HG02678 (cell line): Measurements from ENCODE around the gene TAPT1.

Experiments used
- ATAC-seq: cut with Tn5 transposase; IDR thresholded peaks from one replicate; pipeline ENCODE4 v1.9.1; 2021; ENCODE audit warnings: mild to moderate bottlenecking, moderate library complexity; ENCODE audit not compliant: unreplicated experiment

Gene TAPT1

DNA sequence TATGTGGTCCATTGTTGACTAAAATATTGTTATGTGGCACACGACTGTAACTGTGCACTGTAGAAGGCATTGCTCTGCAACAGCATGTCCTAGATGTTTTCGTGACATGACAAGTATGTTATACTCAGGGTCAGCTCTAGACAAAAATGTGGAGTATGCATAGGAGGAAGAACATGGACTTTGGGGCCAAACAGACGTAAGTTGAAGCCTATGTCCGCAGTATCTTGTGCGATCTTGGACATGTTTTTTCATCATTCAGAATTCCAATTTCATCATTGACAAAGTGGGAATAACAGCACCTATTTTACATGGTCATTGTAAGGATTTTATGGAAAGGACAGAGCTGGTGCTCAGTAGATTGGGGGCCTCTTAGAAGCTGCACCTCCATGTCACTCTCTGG, 114.7 kb downstream of the TAPT1 start:
- no peak for ATAC-seq

DNA sequence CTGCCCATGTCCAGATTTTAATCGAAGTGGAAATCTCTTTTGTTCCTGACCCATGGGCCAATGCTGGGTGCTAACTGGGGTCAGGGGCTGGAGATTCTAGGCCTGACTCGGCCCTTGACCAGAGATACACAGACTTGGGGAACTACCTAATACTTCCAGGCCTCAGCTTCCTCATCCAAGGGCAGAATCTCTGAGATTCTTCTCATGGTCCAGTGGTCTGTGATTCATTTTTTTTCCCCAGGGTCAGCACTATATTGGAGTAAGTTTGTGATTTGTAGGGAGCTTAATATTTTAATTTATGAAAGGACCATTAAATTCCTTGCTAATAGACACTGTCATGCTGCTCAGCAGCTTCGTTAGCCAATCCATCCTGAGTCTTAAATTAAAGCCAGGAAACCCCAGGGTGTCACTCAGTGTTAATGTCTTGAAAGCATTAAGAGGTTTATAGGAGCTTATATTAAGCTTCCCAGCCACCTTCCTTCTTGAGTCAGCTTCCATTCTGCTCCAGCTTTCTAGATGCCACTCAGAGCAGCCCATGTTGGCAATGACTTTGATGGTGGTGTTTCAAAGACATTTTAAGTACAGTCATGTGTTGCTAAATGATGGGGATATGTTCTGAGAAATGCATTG, 115.5 kb downstream of the TAPT1 start:
- no peak for ATAC-seq
